ENCODE results near the gene ROPN1L.
"Not testable (repeated sequence)": the region's sequence is repeated elsewhere in the genome, so short reads cannot be mapped to it uniquely, and the experiment has no call there.

The ROPN1L gene

DNA sequence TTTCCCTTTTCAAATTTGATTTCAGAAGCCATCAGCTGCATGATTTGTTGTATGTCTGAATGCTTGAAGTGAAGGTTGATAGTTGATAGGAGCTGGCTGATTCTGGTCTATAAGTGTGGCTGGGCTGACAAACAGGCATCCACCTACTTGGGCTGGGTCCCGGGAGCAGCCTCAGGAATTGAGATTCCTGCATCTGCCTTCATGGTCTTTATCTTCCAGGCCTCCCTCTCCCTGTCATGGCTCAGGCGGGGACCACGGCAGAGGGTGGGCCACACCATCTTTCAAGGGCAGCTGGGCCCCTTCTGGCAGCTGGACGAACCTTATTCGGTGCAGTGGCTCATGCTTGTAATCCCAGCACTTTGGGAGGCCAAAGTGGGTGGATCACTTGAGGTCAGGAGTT is 55.9 kb downstream of the ROPN1L start:
- in situ Hi-C loops (cut with MboI; ENCODE audit: low sequenced_read_pairs): no loop called here

DNA sequence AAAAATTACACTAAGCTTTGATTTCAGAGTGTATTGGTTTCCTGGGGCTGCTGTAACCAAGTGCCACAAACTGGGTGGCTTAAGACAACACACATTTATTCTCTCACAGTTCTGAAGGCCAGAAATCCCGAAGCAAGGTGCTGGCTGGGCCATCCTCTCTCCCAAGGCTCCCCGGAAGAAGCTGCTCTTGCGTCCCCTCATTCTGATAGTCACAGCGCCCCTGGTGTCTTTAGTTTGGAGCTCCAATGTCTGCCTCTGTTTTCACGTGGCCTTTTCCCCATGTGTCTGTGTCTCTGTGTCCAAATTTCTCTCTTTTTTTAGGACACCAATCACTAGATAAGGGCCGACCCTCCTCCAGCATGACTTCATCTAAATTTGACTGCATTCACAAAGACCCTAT is 56.7 kb downstream of the ROPN1L start:
- in situ Hi-C loops (cut with MboI; ENCODE audit: low sequenced_read_pairs): no loop called here

DNA sequence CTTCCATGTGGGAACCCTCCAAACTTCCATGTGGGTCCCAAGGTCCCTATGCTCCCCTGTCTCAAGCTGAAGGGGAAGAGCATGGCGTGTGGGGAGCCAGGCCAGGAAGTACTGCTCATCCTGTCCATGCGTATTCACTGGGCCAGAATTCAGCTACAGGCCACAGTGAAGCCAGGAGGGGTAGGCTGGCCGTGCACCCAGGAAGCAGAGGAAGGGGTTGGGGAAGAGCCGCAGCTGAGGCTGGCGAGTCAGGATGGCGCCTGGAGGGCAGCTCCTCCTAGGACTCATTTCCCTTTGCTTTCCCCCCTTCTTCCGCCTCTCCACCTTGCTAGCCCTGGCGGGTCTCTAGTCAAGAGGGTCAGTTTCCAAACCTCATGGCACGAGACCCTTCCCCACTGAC is 57.4 kb downstream of the ROPN1L start:
- in situ Hi-C loops (cut with MboI; ENCODE audit: low sequenced_read_pairs): no loop called here

DNA sequence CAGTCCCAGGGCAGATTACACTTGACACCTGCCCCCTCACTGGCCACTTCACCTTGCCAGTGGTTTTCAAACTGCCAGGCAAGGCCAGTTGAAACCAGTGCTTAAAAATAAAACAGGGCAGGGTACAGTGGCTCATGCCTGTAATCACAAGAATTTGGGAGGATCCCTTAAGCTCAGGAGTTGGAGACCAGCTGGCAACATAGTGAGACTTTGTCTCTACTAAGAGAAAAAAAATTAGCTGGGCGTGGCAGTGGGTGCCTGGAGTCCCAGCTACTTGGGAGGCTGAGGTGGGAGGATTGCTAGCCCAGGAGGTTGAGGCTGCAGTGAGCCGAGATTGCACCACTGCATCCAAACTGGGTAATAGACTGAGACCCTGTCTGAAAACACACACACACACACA is 58.1 kb downstream of the ROPN1L start:
- in situ Hi-C loops (cut with MboI; ENCODE audit: low sequenced_read_pairs): no loop called here

- in situ Hi-C loops (cut with MboI; ENCODE audit: low sequenced_read_pairs): no loop called here
Observed at GRCh38 chr5:10500669-10501068, 59.0 kb downstream of the ROPN1L start.

DNA sequence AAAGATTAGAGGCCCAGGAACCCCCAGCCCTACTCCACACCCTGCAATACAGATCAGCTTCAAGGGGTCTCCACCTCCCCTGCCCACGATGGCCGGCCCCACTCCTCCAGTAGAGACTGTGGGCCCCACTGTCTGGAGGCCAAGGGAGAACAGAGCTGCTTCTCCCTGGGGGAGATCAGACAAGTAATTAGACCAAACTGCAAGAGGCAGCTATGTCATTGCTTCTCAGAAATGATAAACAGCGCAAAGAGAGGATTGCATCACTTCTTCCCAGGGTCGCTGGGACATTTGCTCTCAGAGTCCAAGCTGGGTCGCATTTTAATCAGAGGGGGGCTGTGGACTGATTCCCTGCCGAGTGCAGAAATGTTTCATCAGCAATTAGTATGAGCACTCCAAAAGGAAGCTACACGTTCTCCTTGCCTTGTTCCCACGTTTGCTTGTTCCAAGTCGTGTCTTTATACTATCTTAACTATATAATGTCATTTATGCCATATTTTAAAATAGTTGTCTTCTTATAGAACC is 59.9 kb downstream of the ROPN1L start:
- in situ Hi-C loops (cut with MboI; ENCODE audit: low sequenced_read_pairs): no loop called here

DNA sequence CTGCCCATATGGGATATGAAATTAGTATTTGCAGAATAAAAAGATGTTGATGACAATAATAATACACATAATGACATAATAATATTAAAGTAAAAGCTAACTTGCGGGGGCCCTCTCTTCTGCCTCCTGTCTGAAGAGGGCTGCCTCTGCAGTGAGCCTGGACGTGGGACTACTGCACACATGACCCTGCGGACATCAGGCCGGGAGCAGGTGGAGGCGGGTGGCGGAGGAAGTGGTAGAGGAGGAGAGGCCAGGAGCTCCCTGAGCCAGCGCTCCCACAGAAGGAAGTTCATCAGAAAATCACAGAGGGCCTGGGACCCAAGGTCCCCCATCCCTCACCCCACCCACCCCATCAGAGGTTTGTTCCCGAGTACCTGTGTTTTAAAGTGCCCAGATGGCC is 60.5 kb downstream of the ROPN1L start:
- in situ Hi-C loops (cut with MboI; ENCODE audit: low sequenced_read_pairs): no loop called here

- in situ Hi-C loops (cut with MboI; ENCODE audit: low sequenced_read_pairs): no loop called here
Observed at GRCh38 chr5:10502578-10502977, 60.9 kb downstream of the ROPN1L start.

GRCh38 chr5:10503321-10503720 is 61.6 kb downstream of the ROPN1L start:
- in situ Hi-C loops (cut with MboI; ENCODE audit: low sequenced_read_pairs): no loop called here

DNA sequence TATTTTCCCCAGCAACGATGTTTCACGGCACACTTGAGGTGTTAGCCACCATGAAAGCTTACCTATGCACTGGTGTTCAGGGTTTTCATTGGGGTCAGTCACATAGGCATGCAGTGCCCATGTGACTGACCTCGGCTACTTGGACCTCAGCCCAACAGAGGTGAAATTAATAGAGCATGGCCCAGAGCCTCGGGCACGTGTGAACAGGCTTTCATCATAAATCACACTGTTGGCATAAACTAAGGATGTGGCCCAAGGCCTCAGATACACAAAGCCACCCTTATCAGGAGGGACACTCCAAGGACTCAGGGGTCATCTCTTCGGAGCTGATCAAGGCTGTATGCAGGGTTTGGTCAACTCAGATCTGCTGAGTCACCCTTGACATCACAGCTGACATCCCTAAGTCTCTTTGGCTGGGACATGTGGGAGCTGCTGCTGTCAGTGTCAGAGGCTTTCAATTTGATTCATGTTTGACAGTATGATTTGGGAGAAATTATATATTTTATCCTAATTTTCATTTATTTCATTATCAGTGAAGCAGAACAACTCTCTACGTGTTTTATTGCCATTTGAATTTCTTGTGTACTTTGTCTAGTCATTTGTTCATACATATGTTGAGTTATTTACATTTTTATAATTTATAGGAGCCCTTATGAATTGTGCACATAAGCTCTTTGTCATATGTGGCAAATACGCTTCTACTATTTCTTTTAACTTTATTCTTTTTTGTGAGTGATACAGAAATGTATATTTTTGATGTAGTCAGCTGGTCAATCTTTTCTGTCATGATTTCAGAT is 62.5 kb downstream of the ROPN1L start:
- in situ Hi-C loops (cut with MboI; ENCODE audit: low sequenced_read_pairs): no loop called here

DNA sequence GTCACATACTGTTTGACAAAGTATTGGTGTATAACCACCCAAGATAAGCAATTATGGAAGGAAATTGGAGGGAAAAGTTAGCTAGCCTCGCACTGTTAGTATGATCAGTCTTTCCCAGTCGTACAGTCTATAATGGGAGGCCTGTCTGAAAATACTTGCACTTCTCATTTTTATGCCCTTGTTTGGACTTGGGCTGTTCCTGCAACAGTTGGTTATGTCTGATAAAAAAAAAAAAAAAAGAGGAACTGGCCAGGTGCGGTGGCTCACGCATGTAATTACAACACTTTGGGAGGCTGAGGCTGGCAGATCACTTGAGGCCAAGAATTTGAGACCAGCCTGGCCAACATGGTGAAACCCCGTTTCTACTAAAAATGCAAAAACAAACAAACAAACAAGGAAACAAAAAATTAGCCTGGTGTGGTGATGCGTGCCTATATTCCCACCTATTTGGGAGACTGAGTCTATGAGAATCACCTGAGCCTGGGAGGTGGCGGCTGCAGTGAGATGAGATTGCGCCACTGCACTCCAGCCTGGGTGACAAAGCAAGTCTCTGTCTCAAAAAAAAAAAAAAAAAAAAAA is 63.9 kb downstream of the ROPN1L start:
- in situ Hi-C loops (cut with MboI; ENCODE audit: low sequenced_read_pairs): no loop called here

GRCh38 chr5:10506535-10506934 is 64.9 kb downstream of the ROPN1L start:
- in situ Hi-C loops (cut with MboI; ENCODE audit: low sequenced_read_pairs): no loop called here

GRCh38 chr5:10507575-10508096 is 66.0 kb downstream of the ROPN1L start:
- in situ Hi-C loops (cut with MboI; ENCODE audit: low sequenced_read_pairs): no loop called here

DNA sequence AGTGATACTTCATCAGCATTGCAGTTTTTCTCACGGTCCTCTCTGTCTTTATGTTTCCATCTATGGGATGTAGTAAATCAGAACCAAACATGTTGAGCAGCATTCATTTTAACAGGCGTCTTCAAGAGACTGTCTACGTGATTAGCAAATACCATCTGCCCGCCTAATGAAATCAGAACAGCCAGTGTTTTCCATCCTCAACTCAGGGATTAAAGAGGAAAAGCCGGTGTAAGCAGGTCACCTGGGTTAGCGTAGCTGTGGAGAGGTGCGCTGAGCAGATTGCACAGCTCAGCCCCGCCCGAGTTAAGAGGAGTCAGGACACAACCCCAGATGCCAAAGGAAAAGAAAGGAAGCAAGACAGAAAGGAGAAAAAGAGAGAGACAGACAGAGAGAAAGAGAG is 67.9 kb downstream of the ROPN1L start:
- in situ Hi-C loops (cut with MboI; ENCODE audit: low sequenced_read_pairs): no loop called here

- in situ Hi-C loops (cut with MboI; ENCODE audit: low sequenced_read_pairs): no loop called here
Observed at GRCh38 chr5:10511741-10512640, 70.3 kb downstream of the ROPN1L start.

DNA sequence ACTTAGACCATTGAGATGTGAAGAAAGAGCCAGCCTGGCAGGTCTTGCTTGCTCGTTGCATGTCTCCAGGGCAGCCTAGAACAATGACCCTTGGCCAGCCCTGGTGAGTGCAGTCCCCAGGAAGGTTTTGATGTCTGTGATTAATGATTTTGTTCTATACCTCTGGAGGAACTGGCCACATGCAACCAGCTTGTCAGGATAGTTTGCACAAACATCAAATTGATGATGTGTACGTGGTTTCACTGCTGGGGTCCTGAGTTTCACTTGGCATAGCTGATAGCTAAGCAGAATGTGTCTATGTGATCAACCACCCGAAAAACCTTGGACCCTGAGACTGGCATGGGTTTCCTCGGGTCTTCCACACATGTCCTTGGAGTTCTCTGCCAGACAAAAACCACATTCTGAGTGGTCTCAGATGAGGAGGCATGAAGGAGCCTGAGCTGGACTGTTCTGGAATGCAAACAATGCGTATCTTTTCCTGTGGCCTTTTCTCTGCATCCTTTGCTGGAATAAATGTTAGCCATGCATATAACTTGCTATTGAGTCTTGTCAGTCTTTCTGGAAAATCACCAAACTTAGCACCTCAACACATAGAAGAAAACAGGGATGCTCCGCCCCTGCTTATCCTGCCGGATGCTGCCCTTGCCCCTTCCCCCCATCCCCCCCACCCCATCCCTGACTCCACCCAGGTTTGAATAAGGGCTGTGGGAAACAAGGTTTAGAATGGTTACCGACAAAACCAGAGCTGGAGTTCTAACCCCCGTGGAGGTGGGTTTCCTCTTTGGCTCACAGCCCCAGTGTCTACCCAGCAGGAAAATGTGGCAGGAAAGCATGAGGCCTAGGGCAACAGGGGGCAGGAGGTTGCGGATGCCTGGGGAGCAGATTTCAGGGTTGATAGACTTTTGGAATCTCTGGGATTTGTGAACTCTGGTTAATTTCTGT is 72.1 kb downstream of the ROPN1L start:
- in situ Hi-C loops (cut with MboI; ENCODE audit: low sequenced_read_pairs): no loop called here

- in situ Hi-C loops (cut with MboI; ENCODE audit: low sequenced_read_pairs): not testable (repeated sequence)
Observed at GRCh38 chr5:10514572-10514971, 72.9 kb downstream of the ROPN1L start.

All from HL-60/S4 treated with phorbol 12-myristate 13-acetate at 8.2 ng/mL for 4 days and 3 days (cell line).